PC-9 (cell line): ENCODE data around the gene TMEM196.

Experiments used
- EZH2 ChIP-seq: fragments of 200-600 bp; sonication (generic); IDR thresholded peaks from 2 replicates; pipeline ENCODE4 v1.8.0; 2017; ENCODE audit warnings: antibody characterized with exemption, low read depth
- TF ChIP-seq, protein P1 (sequence below): fragments of 200-600 bp; sonication (generic); conservative IDR thresholded peaks from 2 replicates; pipeline ENCODE4 v1.6.1; 2017; ENCODE audit warnings: mixed run types, antibody characterized with exemption, mild to moderate bottlenecking, moderate library complexity

GRCh38 chr7:19677180-19677579 is 96.2 kb downstream of the TMEM196 start:
- TF ChIP-seq, protein P1, sequence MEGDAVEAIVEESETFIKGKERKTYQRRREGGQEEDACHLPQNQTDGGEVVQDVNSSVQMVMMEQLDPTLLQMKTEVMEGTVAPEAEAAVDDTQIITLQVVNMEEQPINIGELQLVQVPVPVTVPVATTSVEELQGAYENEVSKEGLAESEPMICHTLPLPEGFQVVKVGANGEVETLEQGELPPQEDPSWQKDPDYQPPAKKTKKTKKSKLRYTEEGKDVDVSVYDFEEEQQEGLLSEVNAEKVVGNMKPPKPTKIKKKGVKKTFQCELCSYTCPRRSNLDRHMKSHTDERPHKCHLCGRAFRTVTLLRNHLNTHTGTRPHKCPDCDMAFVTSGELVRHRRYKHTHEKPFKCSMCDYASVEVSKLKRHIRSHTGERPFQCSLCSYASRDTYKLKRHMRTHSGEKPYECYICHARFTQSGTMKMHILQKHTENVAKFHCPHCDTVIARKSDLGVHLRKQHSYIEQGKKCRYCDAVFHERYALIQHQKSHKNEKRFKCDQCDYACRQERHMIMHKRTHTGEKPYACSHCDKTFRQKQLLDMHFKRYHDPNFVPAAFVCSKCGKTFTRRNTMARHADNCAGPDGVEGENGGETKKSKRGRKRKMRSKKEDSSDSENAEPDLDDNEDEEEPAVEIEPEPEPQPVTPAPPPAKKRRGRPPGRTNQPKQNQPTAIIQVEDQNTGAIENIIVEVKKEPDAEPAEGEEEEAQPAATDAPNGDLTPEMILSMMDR = no peak
- no peak for TF ChIP-seq EZH2
